HG02571 (cell line): Measurements from ENCODE around the gene ALDH3A2.
"Not testable (repeated sequence)": the region's sequence is repeated elsewhere in the genome, so short reads cannot be mapped to it uniquely, and the experiment has no call there.

Experiments
- ATAC-seq: cut with Tn5 transposase; IDR thresholded peaks from one replicate; pipeline ENCODE4 v1.9.1; 2021; ENCODE audit warnings: mild to moderate bottlenecking, moderate library complexity; ENCODE audit not compliant: unreplicated experiment

ALDH3A2 gene

DNA sequence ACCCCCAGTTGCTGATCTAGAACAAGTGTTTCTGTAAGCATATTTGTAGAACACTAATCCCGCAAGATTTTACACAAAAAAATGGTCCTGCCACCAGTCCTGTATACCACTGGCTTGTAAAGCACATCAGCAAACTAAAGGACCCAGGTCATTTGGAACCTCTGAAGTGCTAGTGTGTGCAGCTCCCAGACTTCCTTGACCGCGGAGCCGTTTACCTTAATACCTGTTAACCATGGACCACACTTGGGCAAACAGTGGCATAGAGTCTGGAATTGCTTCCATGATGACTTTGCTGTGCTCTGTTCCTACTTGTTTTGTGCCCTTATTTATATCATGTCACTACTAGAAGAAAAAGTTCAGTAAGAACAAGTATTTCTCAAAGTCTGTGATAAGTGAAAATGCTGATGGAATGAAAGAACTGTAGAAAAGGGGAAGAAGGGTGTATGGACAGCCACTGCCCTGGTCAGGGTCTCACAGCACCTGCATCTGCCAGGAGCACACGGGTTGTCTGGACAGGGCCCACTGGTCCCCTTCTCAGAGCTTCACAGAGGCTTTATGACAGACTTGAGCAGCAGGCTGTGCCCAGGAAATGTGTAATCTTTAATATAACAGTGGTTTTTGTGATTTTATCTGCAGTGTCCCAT is 29.3 kb downstream of the ALDH3A2 start:
- ATAC-seq: no peak

DNA sequence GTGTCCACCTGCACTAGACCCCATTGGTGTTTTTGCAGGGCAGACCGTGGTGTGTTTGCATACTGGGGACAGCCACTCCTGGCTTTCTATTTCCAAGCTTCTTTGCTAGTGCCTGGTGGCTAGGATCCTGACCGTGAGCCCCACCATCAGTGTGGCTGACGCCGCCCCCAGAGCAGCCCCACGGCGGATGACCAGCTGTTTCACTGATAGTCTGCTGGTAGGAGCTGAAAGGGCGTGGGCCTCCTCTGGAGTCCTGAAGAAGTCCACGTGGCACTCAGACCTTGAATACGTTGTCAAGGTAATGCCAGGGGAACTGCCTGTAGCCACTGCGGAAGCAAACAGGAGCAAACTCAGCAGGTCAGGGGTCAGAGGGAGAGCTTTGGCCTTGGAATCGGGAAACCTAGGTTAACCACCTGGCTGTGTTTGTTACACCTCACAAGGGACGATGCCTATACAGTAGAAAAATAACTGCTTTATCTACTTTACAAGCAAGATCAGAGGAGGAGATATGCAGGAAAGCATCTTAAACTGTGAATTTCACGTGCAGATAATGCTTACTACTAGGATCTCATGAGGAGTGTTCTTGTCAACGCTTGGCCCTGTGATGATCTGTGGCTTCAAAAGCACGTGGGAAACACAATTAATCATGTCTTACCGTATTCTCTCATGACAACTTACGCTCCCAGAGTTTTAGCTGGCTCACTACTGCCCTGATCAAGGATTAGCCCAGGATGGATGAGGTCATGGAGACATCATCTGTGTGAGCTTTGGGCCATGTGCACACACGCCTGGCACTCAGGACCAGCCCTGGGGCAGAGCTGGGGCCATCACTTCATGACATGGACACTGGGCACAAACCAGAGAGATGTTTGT is 30.3 kb downstream of the ALDH3A2 start:
- no peak for ATAC-seq

DNA sequence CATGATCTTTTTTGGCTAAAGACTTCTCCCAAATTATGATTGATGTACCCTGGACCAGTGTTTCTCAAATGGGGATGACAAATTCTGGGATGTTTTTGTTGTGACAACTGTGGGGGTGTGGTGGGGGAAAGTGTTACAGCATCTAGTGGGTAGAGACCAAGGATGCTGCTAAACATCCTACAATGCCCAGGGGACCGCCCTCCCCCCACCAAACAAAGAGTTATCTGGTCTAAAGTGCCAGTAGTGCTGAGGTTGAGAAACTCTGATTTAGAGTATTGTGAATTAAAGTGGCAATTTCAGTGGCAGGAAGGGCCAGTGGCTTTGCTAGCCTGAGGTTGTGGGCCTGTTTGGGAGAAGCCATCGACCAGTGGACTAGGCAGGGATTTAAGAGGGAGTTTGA is 34.6 kb downstream of the ALDH3A2 start:
- ATAC-seq: no peak

DNA sequence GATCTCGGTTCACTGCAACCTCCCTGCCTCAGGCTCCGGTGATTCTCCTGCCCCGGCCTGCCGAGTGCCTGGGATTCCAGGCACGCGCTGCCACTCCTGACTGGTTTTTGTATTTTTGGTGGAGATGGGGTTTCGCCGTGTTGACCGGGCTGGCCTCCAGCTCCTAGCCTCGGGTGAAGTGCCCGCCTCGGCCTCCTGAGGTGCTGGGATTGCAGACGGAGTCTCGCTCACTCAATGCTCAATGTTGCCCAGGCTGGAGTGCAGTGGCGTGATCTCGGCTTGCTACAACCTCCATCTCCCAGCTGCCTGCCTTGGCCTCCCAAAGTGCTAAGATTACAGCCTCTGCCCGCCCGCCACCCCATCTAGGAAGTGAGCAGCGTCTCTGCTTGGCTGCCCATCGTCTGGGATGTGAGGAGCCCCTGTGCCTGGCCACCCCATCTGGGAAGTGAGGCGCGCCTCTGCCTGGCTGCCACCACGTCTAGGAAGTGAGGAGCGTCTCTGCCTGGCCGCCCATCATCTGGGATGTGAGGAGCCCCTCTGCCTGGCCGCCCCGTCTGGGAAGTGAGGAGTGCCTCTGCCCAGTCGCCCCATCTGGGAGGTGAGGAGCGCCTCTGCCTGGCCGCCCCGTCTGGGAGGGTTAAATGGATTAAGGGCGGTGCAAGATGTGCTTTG is 36.5 kb downstream of the ALDH3A2 start:
- not testable (repeated sequence) for ATAC-seq

DNA sequence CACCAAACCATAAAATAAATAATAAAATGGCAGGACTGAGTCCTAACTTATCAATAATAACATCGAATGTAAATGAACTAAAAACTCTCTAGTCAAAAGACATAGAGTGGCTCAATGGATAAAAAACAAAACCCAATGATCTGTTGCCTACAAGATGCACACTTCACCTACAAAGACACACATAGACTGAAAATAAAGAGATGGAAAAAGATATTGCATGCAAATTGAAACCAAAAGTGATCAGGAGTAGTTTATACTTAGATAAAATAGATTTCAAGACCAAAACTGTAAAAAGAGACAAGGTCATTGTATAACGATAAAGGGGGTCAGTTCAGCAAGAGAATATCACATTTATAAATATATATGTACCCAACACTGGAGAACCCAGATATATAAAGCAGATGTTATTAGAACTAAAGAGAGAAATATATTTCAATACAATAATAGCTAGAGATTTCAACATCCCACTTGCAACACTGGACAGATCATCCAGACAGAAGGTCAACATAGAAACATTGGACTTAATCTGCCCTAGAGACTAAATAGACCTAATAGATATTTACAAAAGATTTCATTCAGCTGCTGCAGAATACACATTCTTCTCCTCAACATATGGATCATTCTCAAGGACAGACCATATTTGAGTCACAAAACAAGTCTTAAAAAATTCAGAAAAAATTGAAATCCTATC is 38.0 kb downstream of the ALDH3A2 start:
- ATAC-seq: no peak

DNA sequence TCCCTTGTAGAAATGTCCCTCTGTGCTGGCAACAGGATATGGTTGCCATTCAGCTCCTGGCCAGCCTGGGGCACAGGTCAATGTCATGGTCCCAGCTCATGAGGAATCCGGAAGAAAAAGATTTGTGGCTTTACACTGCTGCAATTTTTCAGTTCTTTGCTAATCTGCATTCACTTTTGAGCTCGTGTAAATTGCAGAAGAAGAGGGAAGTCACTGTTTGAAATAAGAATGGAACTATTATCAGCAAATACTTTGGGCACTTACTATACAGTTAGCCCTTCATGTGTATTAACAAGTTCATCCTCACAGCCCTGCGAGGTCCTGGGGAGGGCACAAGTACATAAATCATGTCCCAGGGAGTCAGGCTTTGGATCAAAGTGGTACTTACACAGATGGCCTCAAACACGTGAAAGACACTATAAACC is 53.7 kb downstream of the ALDH3A2 start:
- ATAC-seq: no peak

DNA sequence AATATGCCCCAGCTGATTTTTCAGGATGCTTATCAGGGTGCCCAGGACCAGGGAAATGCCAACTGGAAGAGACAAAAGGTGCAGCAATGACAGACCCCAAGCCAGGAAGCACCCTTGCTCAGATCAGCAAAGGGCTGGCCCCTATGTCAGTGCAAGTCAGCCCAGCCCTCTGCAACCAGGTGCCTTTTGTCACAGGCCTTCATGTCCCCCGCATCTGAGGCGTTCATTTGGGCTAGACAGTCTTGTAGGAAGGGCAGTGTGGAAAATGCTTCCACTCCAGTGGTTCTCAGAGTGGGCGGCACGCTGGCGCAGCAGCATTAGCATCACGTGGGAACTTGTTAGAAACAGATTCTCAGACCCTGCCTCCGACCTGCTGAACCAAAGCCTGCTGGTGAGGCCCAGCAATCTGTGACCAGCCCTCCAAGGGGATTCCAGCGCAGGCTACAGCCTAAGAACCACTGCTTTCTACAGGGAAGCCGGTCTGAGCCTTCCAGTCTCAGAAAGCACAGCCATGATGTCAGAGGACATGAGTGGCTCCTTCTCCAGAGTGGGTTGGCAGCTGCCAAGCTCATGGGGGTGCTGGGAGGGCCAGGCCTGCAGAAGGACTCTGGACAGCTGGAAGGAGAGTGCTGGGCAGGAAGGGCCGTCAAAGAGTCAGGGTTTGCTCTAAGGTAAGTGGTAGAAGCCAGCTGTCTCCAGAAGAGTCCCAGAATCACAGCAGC is 54.7 kb downstream of the ALDH3A2 start:
- no peak for ATAC-seq

DNA sequence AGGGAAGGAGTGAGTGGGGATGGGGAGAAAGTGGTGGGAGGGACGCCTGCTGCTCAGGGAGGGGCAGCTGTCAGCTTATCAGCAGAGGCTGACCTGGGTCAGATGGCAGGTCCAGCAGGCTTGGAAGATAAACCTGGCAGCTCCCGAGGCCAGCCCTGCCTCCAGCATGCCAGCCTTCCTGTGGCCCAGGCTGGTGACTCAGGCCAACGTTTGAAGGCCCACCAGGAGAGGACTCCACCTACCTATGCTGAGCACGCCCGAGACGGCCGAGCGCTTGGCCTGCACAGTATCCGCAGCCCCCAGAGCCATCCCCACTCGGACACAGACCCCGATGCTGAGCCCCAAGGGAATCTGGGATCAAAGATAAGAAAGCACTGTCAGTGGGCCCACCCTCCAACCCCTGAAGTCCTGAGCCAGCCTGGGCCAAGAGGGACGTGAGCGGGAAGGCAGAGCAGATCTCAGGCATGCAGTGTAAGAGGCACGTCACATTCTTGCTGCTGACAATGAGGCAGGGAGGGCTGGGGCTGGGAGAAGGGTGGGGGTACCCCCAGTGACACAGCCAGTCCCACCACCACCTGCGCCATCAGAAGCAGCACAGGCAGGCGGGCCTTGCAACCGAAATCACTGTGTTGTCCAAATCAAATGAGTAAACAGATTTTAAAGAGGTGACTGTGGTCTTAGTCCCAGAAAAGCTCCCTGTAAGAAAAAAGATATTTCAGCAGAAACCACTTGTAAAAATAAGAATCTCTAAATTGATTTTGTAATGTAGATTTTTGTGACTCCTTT is 55.5 kb downstream of the ALDH3A2 start:
- ATAC-seq: no peak

DNA sequence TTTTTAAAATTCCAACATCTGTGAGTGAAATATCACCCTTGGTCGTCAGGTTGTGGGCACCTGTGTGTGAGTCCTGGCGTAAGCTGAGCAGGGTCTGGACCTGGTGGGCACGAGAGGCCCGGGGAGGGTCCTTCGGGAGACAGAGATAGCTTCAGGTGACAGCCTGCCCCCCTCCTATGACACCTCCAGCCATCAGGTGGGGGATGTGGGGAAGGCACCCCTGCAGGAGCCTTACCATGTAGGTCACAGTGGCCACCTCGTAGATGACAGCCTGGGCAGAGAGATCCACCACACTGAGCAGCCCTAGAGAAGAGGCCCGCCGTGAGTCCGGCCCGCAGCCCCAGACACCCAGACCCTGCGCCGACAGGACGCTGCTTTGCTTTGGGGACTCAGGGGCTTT is 56.6 kb downstream of the ALDH3A2 start:
- ATAC-seq: no peak

DNA sequence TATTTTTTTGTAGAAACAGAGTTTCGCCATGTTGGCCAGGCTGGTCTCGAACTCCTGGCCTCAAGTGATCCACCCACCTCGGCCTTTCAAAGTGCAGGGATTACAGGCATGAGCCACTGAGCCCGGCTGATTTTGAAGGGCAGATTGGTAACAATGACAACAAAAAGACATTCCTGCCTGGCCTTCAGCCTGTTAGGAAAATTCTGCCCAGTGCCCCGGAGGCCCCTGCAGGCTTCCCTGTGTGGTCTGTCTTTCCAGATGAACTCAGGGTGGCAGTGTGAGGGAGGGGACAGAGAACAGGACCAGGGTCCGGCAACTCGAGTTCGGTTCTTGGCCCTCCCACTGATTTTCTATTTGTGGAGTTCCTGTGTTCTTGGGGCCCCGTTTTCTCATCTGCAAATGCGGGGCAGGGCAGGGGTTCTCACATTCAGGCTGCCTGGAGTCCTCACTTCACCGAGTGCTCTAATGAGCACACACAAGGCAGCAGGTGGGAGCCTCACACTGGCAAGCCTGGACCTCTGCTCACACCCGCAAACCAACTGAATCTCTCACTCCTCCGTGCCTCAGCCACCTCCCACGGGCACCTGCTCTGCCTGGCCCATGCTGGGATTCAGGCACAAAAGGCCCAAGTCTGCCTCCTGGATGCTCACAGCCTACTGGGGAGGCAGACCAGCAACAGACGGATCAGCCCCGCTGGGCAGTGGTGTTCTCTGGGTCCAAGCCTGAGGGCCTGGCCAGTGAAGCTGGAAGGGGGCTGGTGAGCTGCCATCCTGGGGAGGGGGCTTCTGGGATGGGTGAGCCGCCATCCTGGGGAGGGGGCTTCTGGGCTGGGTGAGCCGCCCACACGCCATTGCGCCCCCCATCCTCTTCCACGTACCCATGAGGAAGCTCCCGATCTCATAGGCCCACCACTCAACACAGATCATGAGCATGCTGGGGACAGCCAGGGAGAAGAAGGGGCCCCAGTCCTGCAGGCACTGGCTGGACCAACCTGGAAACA is 57.5 kb downstream of the ALDH3A2 start:
- no peak for ATAC-seq

DNA sequence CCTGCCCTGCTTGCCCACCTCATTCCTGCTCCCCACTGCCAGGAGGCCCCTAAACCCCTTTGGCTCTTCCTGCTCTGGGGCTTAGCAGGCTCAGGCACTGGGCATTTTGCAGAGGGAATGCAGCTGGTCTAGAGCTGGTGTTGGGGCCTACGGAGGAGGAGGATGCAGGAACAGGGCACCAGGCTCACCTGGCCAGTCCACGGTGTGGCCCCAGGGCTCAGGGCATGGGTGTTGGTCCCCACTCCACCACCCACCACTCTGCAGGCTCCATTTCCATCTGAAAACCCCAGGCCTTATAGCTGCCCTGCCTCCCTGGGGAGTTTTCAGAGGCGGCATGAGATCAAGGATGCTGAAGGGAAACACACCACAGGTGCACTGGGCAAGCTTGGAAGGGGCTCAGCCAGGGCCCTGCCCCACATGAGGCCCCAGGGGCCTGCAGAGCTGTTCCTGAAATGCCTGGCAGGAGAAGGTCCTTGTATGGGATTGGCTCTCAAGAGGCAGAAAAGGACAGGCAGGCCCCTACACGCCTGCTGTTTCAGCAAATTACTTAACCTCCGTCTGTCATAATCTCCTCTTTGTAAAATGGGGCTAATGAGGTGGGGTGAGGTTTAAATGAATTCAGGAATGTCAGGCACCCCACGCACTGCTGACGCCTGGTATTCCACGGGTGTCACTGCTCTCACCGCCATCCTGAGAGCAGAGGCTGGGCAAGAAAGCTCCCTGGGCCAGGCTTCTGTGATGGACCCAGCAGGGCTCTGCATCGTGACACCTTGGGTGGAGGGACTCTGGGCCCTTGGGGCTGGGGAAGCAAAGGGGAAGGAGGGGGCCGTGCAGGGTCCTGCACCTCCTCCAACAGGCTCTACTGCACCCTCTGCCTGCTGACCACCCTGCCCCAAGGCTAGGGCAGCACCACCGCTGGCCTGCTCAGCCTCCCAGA is 58.5 kb downstream of the ALDH3A2 start:
- no peak for ATAC-seq

DNA sequence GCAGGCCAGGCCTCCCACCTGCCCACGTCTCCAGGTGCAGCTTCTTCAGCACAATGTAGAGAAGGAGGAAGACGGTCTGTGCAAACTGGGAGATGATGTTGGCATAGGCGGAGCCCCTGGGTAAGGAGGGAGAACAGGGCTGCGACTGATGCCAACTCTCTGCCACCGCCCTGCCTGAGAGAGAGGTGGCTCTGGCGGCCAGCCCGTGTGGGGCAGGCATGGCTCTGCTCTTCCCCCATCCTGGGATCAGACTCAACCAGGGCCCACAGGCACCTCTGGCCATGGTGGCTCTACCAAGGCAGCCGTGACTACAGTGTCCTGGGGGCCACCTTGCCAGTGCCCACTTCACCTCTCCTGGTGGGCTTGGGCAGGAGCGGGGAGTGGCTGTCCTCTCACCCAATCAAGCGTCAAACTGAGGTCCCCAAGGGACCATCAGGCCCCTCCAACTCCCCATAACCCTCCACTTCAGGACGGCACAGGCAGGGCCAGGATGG is 59.2 kb downstream of the ALDH3A2 start:
- no peak for ATAC-seq

DNA sequence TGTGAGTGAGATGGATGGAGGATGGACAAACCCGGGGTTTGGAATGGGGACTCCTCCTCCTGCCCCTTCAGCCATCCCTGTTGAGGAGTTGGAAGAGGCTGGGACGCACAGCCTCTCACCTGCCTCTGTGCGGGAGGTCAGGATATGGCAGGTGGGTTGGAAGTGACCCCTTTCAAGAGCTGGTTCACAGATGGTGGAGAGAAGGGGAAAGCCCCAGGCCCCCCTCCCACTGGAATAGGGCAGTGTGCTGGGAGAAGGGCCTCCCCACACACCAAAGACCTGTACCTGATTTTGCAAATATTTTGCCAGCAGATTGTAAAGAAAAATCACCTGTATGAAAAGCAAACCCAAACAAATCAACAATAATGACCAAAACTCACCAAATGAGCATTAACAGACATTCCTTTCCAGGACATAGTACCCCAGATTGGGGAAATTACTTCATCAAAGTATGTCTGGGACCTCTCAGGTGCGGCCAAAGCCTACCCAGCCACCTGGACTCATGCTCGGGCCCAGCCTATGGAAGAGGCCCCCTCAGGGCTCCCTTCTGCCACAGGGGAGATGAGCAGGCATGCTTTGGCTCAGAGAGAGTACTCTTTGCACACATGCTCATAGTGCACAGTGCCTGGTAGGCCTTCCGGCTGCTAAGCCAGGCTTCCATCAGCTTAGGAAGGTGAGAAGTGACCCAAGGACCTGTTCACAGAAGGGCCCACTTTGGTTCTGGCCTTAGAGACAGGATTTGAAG is 60.1 kb downstream of the ALDH3A2 start:
- ATAC-seq: no peak

DNA sequence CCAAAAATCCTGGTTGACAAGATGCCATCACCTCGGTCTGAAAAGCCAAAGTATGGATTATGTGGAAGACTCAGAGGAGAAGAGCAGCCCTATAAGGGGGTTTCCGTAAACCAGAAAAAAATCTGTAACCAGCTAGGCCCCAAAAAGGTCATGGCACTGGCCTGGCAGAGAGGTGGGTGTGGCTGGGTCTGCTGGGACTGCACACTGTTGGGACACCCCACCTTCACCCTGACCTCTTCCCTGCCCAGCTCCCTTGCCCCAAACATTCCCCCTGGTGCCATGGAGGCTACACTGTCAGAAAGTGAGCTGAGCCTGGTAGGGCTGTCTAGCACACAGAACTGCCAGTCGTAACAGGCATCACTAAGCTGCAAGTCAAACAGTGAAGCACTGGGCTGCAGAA is 61.3 kb downstream of the ALDH3A2 start:
- ATAC-seq: no peak

DNA sequence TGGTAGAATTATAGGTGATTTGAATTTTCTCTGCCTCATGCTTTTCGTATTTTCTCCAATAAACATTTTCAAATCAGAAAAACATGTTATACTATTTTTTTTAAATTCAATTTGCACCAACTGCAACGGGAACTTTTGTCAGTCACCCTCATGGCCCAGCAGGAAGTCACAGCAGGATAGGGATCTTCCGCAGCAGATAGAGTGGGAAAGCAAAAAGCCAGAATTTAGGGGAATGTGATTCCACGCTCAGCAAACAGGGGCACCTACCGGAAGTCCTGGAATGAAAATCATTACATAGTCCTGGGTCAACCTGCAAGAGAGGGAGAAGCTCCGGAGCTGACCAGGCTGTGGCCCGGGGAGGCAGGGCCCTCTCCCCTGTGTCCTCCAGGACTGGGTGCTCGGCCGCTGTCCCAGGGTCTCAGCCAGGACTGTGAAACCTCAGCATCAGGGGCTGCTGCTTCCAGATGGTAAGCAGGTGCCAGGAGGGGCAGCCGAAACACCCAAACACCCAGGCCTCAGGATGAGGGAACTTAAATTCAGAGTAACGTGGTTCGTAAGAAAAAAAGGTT is 64.0 kb downstream of the ALDH3A2 start:
- no peak for ATAC-seq

DNA sequence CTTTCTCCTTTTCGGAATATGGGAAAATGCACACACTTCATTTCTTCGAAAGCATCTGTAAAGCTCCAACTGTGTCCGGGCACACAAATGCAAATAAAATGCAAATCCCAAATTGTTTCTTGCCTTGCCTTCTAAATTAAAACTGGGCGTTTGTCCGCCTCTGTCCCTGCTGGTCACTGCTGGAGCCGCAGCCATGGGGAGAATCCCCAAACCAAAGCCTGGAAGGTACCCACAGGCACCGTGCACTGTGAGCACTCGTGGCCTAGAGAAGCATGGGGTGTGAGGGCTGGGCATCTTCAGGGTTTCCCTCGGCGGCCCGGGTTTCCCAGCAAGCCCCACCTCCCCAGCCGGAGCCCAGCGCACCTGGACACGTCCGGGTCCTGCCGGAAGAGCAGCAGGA is 64.9 kb downstream of the ALDH3A2 start:
- ATAC-seq: no peak
